GM12892 (cell line): ENCODE results near the gene LCMT1.
"Not testable (repeated sequence)": the region's sequence is repeated elsewhere in the genome, so short reads cannot be mapped to it uniquely, and the experiment has no call there.

Source experiments
- POLR2A ChIP-seq: IDR thresholded peaks from 2 replicates; pipeline ENCODE4 v1.6.1; 2011; ENCODE audit warnings: low read depth, low read length, control low read depth
- POLR2AphosphoS5 ChIP-seq: IDR thresholded peaks from 2 replicates; pipeline ENCODE4 v1.6.1; 2011; ENCODE audit warnings: low read depth, low read length, control low read depth
- TAF1 ChIP-seq: IDR thresholded peaks from 2 replicates; pipeline ENCODE4 v1.6.1; 2011; ENCODE audit warnings: low read depth, mild to moderate bottlenecking, control low read depth, low read length, borderline replicate concordance

DNA sequence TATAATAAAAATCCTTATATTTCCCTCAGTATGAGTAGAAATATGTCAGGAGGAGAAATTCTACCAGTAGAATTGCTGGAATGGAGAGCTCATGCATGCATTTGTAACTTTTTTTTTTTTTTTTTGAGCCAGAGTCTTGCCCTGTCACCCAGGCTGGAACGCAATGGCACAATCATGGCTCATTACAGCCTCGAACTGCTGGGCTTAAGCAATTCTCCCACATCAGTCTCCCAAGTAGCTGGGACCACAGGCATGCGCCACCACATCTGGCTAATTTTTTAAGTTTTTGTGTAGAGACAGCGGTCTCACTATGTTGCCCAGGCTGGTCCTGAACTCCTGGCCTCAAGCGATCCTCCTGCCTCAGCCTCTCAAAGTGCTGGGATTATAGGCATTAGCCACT lies 21.2 kb downstream of the LCMT1 start:
- TF ChIP-seq POLR2A, POLR2AphosphoS5, TAF1: not testable (repeated sequence)
